H9 (cell line): ENCODE results near the gene SELE. TPM values are rescaled to one million over a fixed set of nuclear protein-coding genes. Genes with fewer than 3 reads are reported as not detected.

Experiments
- DNase-seq: peaks from one replicate; pipeline ENCODE4 v3.0.0-alpha.2; 2017
- H2AFZ ChIP-seq: one replicate; pipeline ENCODE4 v1.6.1; 2013; ENCODE audit warnings: mild to moderate bottlenecking, low read length, control low read depth, moderate library complexity
- H2AK5ac ChIP-seq: 2 replicates; pipeline ENCODE4 v1.6.1; 2013; ENCODE audit warnings: low read length, control low read depth, mixed read lengths; ENCODE audit not compliant: insufficient read length
- H2BK120ac ChIP-seq: one replicate; pipeline ENCODE4 v1.6.1; 2013; ENCODE audit warnings: low read depth, mild to moderate bottlenecking, low read length, control low read depth, inconsistent platforms; ENCODE audit not compliant: poor library complexity, severe bottlenecking
- H2BK12ac ChIP-seq: 2 replicates; pipeline ENCODE4 v1.6.1; 2013; ENCODE audit warnings: low read length, control low read depth, mixed read lengths, low read depth; ENCODE audit not compliant: insufficient read length
- H2BK15ac ChIP-seq: 2 replicates; pipeline ENCODE4 v1.6.1; 2013; ENCODE audit warnings: low read depth, low read length, control low read depth
- H2BK20ac ChIP-seq: one replicate; pipeline ENCODE4 v1.6.1; 2013; ENCODE audit warnings: low read depth, mild to moderate bottlenecking, low read length, control low read depth, inconsistent platforms; ENCODE audit not compliant: poor library complexity, severe bottlenecking
- H2BK5ac ChIP-seq: 2 replicates; pipeline ENCODE4 v1.6.1; 2013; ENCODE audit warnings: low read length, control low read depth, mixed read lengths; ENCODE audit not compliant: insufficient read length
- H3K14ac ChIP-seq: 2 replicates; pipeline ENCODE4 v1.6.1; 2013; ENCODE audit warnings: low read length, control low read depth; ENCODE audit not compliant: insufficient read depth
- H3K18ac ChIP-seq: 2 replicates; pipeline ENCODE4 v1.6.1; 2013; ENCODE audit warnings: low read depth, mild to moderate bottlenecking, mixed read lengths, low read length, control low read depth; ENCODE audit not compliant: insufficient read length
- H3K23ac ChIP-seq: 2 replicates; pipeline ENCODE4 v1.6.1; 2013; ENCODE audit warnings: low read length, control low read depth, mixed read lengths, low read depth; ENCODE audit not compliant: insufficient read length
- H3K23me2 ChIP-seq: 2 replicates; pipeline ENCODE4 v1.6.1; 2013; ENCODE audit warnings: low read depth, mild to moderate bottlenecking, mixed read lengths, low read length, control low read depth; ENCODE audit not compliant: insufficient read length, poor library complexity, severe bottlenecking
- H3K27ac ChIP-seq: 2 replicates; pipeline ENCODE4 v1.5.1; 2013; ENCODE audit warnings: low read length, control low read depth, mixed read lengths, low read depth; ENCODE audit not compliant: insufficient read length
- H3K27me3 ChIP-seq: 2 replicates; pipeline ENCODE4 v1.6.1; 2013; ENCODE audit warnings: low read length, control low read depth, inconsistent platforms; ENCODE audit not compliant: insufficient read depth
- H3K4ac ChIP-seq: 2 replicates; pipeline ENCODE4 v1.6.1; 2013; ENCODE audit warnings: low read depth, mild to moderate bottlenecking, control low read depth, inconsistent platforms, low read length, moderate library complexity
- H3K4me1 ChIP-seq: 2 replicates; pipeline ENCODE4 v1.6.1; 2013; ENCODE audit warnings: low read length, control low read depth, inconsistent platforms; ENCODE audit not compliant: insufficient read depth
- H3K4me2 ChIP-seq: 2 replicates; pipeline ENCODE4 v1.6.1; 2013; ENCODE audit warnings: low read length, control low read depth, mixed read lengths; ENCODE audit not compliant: insufficient read length, insufficient read depth
- H3K56ac ChIP-seq: 2 replicates; pipeline ENCODE4 v1.6.1; 2013; ENCODE audit warnings: low read depth, mild to moderate bottlenecking, mixed read lengths, low read length, control low read depth; ENCODE audit not compliant: insufficient read length
- H3K79me1 ChIP-seq: 2 replicates; pipeline ENCODE4 v1.6.1; 2013; ENCODE audit warnings: low read depth, mild to moderate bottlenecking, moderate library complexity, low read length, control low read depth, inconsistent platforms; ENCODE audit not compliant: insufficient read depth, poor library complexity, severe bottlenecking
- H3K79me2 ChIP-seq: 2 replicates; pipeline ENCODE4 v1.6.1; 2013; ENCODE audit warnings: low read length, control low read depth, inconsistent platforms; ENCODE audit not compliant: insufficient read depth
- H3K9ac ChIP-seq: 2 replicates; pipeline ENCODE4 v1.6.1; 2013; ENCODE audit warnings: low read length, control low read depth, mixed read lengths; ENCODE audit not compliant: insufficient read length; ENCODE audit errors: extremely low read depth
- H3K9me3 ChIP-seq: one replicate; pipeline ENCODE4 v1.6.1; 2013; ENCODE audit warnings: low read depth, low read length, inconsistent platforms; ENCODE audit not compliant: control insufficient read depth
- H3T11ph ChIP-seq: one replicate; pipeline ENCODE4 v1.6.1; 2013; ENCODE audit warnings: mild to moderate bottlenecking, low read length, control low read depth, inconsistent platforms
- H4K20me1 ChIP-seq: one replicate; pipeline ENCODE4 v1.6.1; 2013; ENCODE audit not compliant: control insufficient read depth, insufficient read length, insufficient read depth
- H4K5ac ChIP-seq: 2 replicates; pipeline ENCODE4 v1.6.1; 2013; ENCODE audit warnings: low read depth, mild to moderate bottlenecking, mixed read lengths, low read length, control low read depth; ENCODE audit not compliant: insufficient read length
- H4K8ac ChIP-seq: replicated peaks from 2 replicates; pipeline ENCODE4 v1.6.1; 2013; ENCODE audit warnings: low read length, control low read depth, mixed read lengths, low read depth; ENCODE audit not compliant: insufficient read length
- H4K91ac ChIP-seq: 2 replicates; pipeline ENCODE4 v1.6.1; 2013; ENCODE audit warnings: low read depth, mild to moderate bottlenecking, moderate library complexity, mixed read lengths, low read length, control low read depth; ENCODE audit not compliant: insufficient read length
- H3K27ac Mint-ChIP-seq, 3 experiments: 2 replicates in 2 of 3; 3 replicates in 1 of 3; pipeline ENCODE4 v1.8.0; 2020 to 2021; ENCODE audit warnings: mixed read lengths in 3 of 3, mild to moderate bottlenecking in 1 of 3, moderate library complexity in 1 of 3
- H3K27me3 Mint-ChIP-seq: 2 replicates; pipeline ENCODE4 v1.8.0; 2021; ENCODE audit warnings: low read depth, mild to moderate bottlenecking, moderate library complexity, mixed read lengths
- H3K36me3 Mint-ChIP-seq, 3 experiments: 2 replicates in 2 of 3; 3 replicates in 1 of 3; pipeline ENCODE4 v1.8.0; 2020 to 2021; ENCODE audit warnings: low read depth in 3 of 3, mixed read lengths in 3 of 3; ENCODE audit not compliant: insufficient read depth in 1 of 3
- H3K4me1 Mint-ChIP-seq, 2 experiments: 2 replicates each; pipeline ENCODE4 v1.8.0; 2020; ENCODE audit warnings: mixed read lengths in 2 of 2
- H3K4me3 Mint-ChIP-seq, 2 experiments: 2 replicates in 1 of 2; 3 replicates in 1 of 2; pipeline ENCODE4 v1.8.0; 2020 to 2021; ENCODE audit warnings: mild to moderate bottlenecking in 2 of 2, mixed read lengths in 2 of 2, moderate library complexity in 1 of 2
- H3K9me3 Mint-ChIP-seq, 2 experiments: 2 replicates in 1 of 2; 3 replicates in 1 of 2; pipeline ENCODE4 v1.8.0; 2020; ENCODE audit warnings: mild to moderate bottlenecking in 2 of 2, mixed read lengths in 2 of 2, moderate library complexity in 1 of 2
- WGBS: extraction: QIAGEN DNeasy Blood & Tissue Kit; methylation state at CpG from one replicate; pipeline ENCODE4 v1.1.7; 2013; ENCODE audit warnings: missing lambda C conversion rate, low lambda C conversion rate, mixed read lengths; ENCODE audit not compliant: insufficient read length; ENCODE audit errors: extremely low coverage; 5-methylcytosine and 5-hydroxymethylcytosine counted together
- total RNA-seq: library from RNA; stranded (reverse); gene quantifications from 2 replicates; pipeline ENCODE4 v1.2.1, GENCODE V29; 2021
- TF ChIP-seq, protein P1 (sequence below): fragments of 200-600 bp; sonication (generic); conservative IDR thresholded peaks from 3 replicates; pipeline ENCODE4 v1.8.0; 2021; ENCODE audit warnings: antibody characterized with exemption, mild to moderate bottlenecking

SELE gene
- total RNA-seq, 1 experiment from 2014 or later: not detected

DNA sequence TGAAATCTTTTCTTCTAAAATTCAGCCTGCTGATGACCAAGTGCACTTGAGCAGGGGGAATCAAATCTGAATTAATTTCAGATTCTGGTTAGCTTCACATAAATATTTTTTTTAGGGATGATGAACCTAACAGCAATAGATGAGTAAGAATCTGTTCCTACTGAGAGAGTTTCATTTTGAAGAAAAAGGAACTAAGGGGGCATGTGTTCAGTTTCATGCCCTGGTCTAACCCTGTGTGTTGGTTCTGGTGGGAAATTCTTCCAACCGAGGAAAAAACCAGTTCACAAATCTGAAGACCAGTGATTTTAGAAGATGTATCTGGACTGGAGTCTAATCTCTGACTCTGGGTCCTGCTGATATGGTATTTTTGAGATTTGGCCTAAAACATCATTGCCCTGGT lies 36.1 kb downstream of the SELE start:
- no peaks in the 10 kb centered on the region for H3K4me1 ChIP-seq
- H3K36me3 Mint-ChIP-seq: no peaks in the 10 kb centered on the region
- H3K4me3 Mint-ChIP-seq: no peak overlapping the region
- H3K14ac ChIP-seq: no peak overlapping the region
- no CpG with 5 or more reads among the region's 1 CpG for WGBS
- H3K79me2 ChIP-seq: no peaks in the 10 kb centered on the region
- TF ChIP-seq, protein P1, sequence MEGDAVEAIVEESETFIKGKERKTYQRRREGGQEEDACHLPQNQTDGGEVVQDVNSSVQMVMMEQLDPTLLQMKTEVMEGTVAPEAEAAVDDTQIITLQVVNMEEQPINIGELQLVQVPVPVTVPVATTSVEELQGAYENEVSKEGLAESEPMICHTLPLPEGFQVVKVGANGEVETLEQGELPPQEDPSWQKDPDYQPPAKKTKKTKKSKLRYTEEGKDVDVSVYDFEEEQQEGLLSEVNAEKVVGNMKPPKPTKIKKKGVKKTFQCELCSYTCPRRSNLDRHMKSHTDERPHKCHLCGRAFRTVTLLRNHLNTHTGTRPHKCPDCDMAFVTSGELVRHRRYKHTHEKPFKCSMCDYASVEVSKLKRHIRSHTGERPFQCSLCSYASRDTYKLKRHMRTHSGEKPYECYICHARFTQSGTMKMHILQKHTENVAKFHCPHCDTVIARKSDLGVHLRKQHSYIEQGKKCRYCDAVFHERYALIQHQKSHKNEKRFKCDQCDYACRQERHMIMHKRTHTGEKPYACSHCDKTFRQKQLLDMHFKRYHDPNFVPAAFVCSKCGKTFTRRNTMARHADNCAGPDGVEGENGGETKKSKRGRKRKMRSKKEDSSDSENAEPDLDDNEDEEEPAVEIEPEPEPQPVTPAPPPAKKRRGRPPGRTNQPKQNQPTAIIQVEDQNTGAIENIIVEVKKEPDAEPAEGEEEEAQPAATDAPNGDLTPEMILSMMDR: no peak
- H3K56ac ChIP-seq: no peak overlapping the region
- no peaks in the 10 kb centered on the region for H3K23me2 ChIP-seq
- H4K8ac ChIP-seq: no peak overlapping the region
- no peak overlapping the region for H3T11ph ChIP-seq
- H3K9me3 Mint-ChIP-seq: no peaks in the 10 kb centered on the region
- H3K4ac ChIP-seq: no peak overlapping the region
- no peak overlapping the region for H2BK15ac ChIP-seq
- H4K20me1 ChIP-seq: no peaks in the 10 kb centered on the region
- H4K5ac ChIP-seq: no peak overlapping the region
- no peak overlapping the region for H3K9ac ChIP-seq
- no peak overlapping the region for H2AFZ ChIP-seq
- DNase-seq: no peak
- H4K91ac ChIP-seq: no peak overlapping the region
- H2BK20ac ChIP-seq: no peak overlapping the region
- no peak overlapping the region for H2AK5ac ChIP-seq
- H3K79me1 ChIP-seq: no peaks in the 10 kb centered on the region
- H3K27me3 Mint-ChIP-seq: peaks cover 38% of the 10 kb centered on the region
- H3K27ac ChIP-seq: no peak overlapping the region
- H3K23ac ChIP-seq: no peak overlapping the region
- H3K27me3 ChIP-seq: peaks cover 5% of the 10 kb centered on the region; the same call in 1 of the 2 replicates
- no peak overlapping the region for H3K4me2 ChIP-seq
- H2BK12ac ChIP-seq: no peak overlapping the region
- no peak overlapping the region for H2BK120ac ChIP-seq
- H3K18ac ChIP-seq: no peak overlapping the region
- no peaks in the 10 kb centered on the region for H3K9me3 ChIP-seq
- H3K4me1 Mint-ChIP-seq: no peaks in the 10 kb centered on the region
- no peak overlapping the region for H2BK5ac ChIP-seq
- no peak overlapping the region for H3K27ac Mint-ChIP-seq
